Heart right ventricle (tissue), 16 donors: ENCODE results near the gene C9orf85. TPM values are rescaled to one million over a fixed set of nuclear protein-coding genes. Genes with fewer than 3 reads are reported as not detected.

Experiments used
- ATAC-seq, 8 donors: fragments of 200-7000 bp; cut with Tn5 transposase; one replicate each; pipeline ENCODE4 v1.9.1; 2020; ENCODE audit warnings: mild to moderate bottlenecking in 8 of 8, moderate library complexity in 8 of 8, moderate number of reproducible peaks in 1 of 8
- DNase-seq, 2 donors: peaks; one replicate each; pipeline ENCODE4 v3.0.0-alpha.2; 2020
- H3K27ac ChIP-seq, 10 donors: fragments of 200-600 bp; sonication (generic) in 2 of 10; one replicate each; pipeline versions ENCODE4 v1.5.0 to v1.8.0; 2020 to 2022; ENCODE audit warnings: mild to moderate bottlenecking in 3 of 10
- H3K27me3 ChIP-seq, 7 donors: fragments of 200-600 bp; one replicate each; pipeline ENCODE4 v1.8.0; 2021 to 2022; ENCODE audit warnings: mild to moderate bottlenecking in 2 of 7
- H3K36me3 ChIP-seq, 9 donors: fragments of 200-600 bp; sonication (generic) in 1 of 9; one replicate each; pipeline versions ENCODE4 v1.5.0 to v1.8.0; 2020 to 2022; ENCODE audit warnings: mild to moderate bottlenecking in 2 of 9
- H3K4me1 ChIP-seq, 9 donors: fragments of 200-600 bp; sonication (generic) in 1 of 9; one replicate each; pipeline versions ENCODE4 v1.5.0 to v1.8.0; 2020 to 2022; ENCODE audit warnings: mild to moderate bottlenecking in 4 of 9
- H3K4me3 ChIP-seq, 10 donors: fragments of 200-600 bp; sonication (generic) in 2 of 10; one replicate each; pipeline versions ENCODE4 v1.5.0 to v1.8.0; 2020 to 2022; ENCODE audit warnings: mild to moderate bottlenecking in 7 of 10, moderate library complexity in 2 of 10
- H3K9me3 ChIP-seq, 11 donors: fragments of 200-600 bp in 10 of 11; sonication (generic) in 2 of 11; one replicate each; pipeline versions ENCODE4 v1.5.0 to v1.8.0; 2013 to 2022; ENCODE audit warnings: mild to moderate bottlenecking in 2 of 11, control low read depth in 1 of 11, moderate library complexity in 1 of 11
- CTCF ChIP-seq, 9 donors: fragments of 200-600 bp; sonication (generic) in 2 of 9; IDR thresholded peaks; one replicate each; pipeline versions ENCODE4 v1.5.0 to v1.8.0; 2021 to 2022; ENCODE audit warnings: antibody characterized with exemption in 9 of 9, mild to moderate bottlenecking in 5 of 9, moderate library complexity in 1 of 9
- WGBS, 2 donors: extraction: QIAGEN DNeasy Blood & Tissue Kit; methylation state at CpG; one replicate each; pipeline ENCODE4 v1.1.7; 2013; ENCODE audit warnings: inconsistent platforms in 1 of 2; 5-methylcytosine and 5-hydroxymethylcytosine counted together
- intact Hi-C, 10 donors: fragments of 100-400 bp; cut with DNase I; formaldehyde crosslinking; loops; one replicate each; pipeline versions ENCODE4 v1.11.1 to v1.14.2; 2022
- polyA plus RNA-seq, 2 donors: library from polyadenylated mRNA; stranded (reverse); fragments of 200-250 nt; gene quantifications; one replicate each; pipeline ENCODE4 v1.2.3, GENCODE V29; 2013
- total RNA-seq, 10 donors: library from RNA; stranded (reverse); fragmentation: NEBNext Ultra II Directional in 3 of 10; extraction: Animal tissue kit (Norgen Biotek cat#: 25700) in 3 of 10; gene quantifications; one replicate each; pipeline versions ENCODE4 v1.2.1 to v1.2.4, GENCODE V29; 2021 to 2023
- donor health status: Arrhythmogenic right ventricular cardiomyopathy.
- donor health status: ischemic (EF 13 %, LVEDD 7.1; RV severe dilation, severe dysfunction).
- donor health status: healthy with polysubstance abuse.
- donor health status: DM: no; HTN: yes; CAD: no.
- donor health status: DM: no; HTN: no; CAD: no.
- donor health status: ischemic (EF 25% LVEDD 6.9; RV normal size, moderate dysfunction).
- donor health status: ischemic (EF 25% LVEDD 5.7; RV mildly dilated, moderate dysfunction).
- donor health status: healthy.
- donor health status: DM: yes; HTN: yes; CAD: no.
- donor health status: Ischemic cardiomyopathy.
- donor health status: ischemic (EF 35%, LVEDD 5.7; RV mildly dilated, moderate dysfunction).
- donor health status: nonischemic (EF 11% LVEDD 7.7; RV severe dilation, severe dysfunction).
- donor health status: DM: yes; HTN: yes; CAD: no.
- donor health status: PGD.
- donor health status: ischemic (EF 29% LVEDD 5.4; RV normal size, mild dysfunction).
- donor health status: nonischemic (EF 23%, LVEDD 6.1; RV moderate dilation, normal function).

C9orf85 gene
- total and polyA plus RNA-seq, 12 donors: 3.8 to 8.5 (median 6.1) TPM

DNA sequence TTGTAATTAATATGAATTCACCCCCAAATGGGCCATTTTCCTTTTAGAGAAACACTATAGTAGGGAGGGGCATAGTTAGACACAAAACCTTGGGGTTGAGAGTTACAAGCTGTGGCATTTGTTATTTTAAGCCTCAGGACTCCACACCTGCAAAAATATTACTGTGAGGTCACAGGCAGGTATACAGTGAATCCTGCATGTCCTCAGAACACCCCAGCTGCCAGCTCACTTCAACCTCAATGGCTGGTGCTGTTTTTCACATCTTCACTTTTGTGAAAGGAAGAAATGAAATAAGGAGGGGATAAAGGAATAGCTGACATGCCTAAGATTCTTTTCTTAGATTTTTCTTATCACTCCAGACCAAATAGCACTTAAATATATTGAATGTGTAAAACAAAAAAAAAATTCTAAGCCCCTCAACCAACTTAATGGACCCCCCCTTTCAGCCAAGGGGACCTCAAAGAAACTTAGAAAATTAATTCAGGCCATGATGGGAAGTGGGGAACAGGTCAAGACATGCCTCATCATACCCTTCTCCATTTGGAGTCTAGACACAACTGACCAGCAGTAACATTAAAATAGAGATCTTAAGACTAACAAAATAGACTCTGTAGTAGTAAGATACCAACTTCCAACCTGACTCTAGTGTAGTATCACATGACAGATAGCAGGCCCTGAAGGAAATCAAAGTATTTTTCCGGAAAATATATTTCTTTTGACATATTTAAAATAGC lies 9.2 kb downstream of the C9orf85 start:
- ATAC-seq: no peak
- no peak overlapping the region for H3K4me3 ChIP-seq
- TF ChIP-seq CTCF (IDR thresholded peaks at IDR 0.05): no peak
- peaks cover 0 to 20% (median 3%) of the 10 kb centered on the region in 9 donors for H3K4me1 ChIP-seq
- intact Hi-C loops: no loop called here
- 89 to 90% methylated on average over 1 of the region's 1 CpG for WGBS, 2 donors
- H3K9me3 ChIP-seq: no peaks in the 10 kb centered on the region
- H3K36me3 ChIP-seq: peaks cover 0 to 17% (median 0%) of the 10 kb centered on the region in 9 donors
- no peak for DNase-seq
- no peak overlapping the region for H3K27ac ChIP-seq
- no peaks in the 10 kb centered on the region for H3K27me3 ChIP-seq

GRCh38 chr9:71921190-71921814 lies 9.9 kb downstream of the C9orf85 start:
- no peak for TF ChIP-seq CTCF (IDR thresholded peaks at IDR 0.05)
- ATAC-seq (no peak), DNase-seq (no peak)
- Histone ChIP-seq H3K4me3 (no peak overlapping the region), H3K27ac (no peak overlapping the region), H3K4me1 (peaks cover 0 to 14% (median 3%) of the 10 kb centered on the region in 9 donors), H3K9me3 (no peaks in the 10 kb centered on the region), H3K27me3 (no peaks in the 10 kb centered on the region), H3K36me3 (peaks cover 0 to 17% (median 0%) of the 10 kb centered on the region in 9 donors)
- intact Hi-C loops: no loop called here

DNA sequence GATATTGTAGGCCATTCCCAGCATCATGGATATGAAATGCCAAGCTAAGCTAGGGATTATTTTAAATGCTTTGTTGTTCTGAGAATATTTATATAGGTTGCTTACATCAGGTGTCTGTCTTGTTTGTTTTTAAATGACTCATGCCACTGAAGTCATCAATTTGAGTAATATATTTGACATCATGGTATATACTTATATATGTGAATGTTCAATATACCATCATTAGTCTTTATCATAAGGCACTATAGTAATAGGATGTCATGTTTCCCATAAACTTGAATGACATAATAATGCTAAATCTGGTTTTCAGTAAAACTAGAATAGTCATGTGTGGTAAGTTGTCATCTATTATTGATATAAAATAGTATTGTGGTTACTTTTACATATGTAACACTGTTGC lies 13.1 kb downstream of the C9orf85 start:
- TF ChIP-seq CTCF (IDR thresholded peaks at IDR 0.05): no peak
- ATAC-seq (no peak), DNase-seq (no peak)
- Histone ChIP-seq H3K9me3 (no peaks in the 10 kb centered on the region), H3K27me3 (no peaks in the 10 kb centered on the region), H3K36me3 (peaks cover 0 to 11% (median 0%) of the 10 kb centered on the region in 9 donors), H3K4me1 (peaks cover 0 to 10% (median 0%) of the 10 kb centered on the region in 9 donors), H3K27ac (no peak overlapping the region), H3K4me3 (no peak overlapping the region)
- intact Hi-C loops: no loop called here

GRCh38 chr9:71925834-71926233 lies 14.4 kb downstream of the C9orf85 start:
- peaks cover 0 to 10% (median 0%) of the 10 kb centered on the region in 9 donors for H3K36me3 ChIP-seq
- DNase-seq: no peak
- intact Hi-C loops: no loop called here
- H3K9me3 ChIP-seq: no peaks in the 10 kb centered on the region
- H3K4me3 ChIP-seq: no peak overlapping the region
- no peaks in the 10 kb centered on the region for H3K27me3 ChIP-seq
- no peak for TF ChIP-seq CTCF (IDR thresholded peaks at IDR 0.05)
- H3K4me1 ChIP-seq: peaks cover 0 to 10% (median 0%) of the 10 kb centered on the region in 9 donors
- ATAC-seq: no peak
- no peak overlapping the region for H3K27ac ChIP-seq
